Endothelial cell of umbilical vein (primary cell): ENCODE measurements around the gene NSG2. TPM values are rescaled to one million over a fixed set of nuclear protein-coding genes. Genes with fewer than 3 reads are reported as not detected.

Experiments used
- BruUV-seq: library from RNA; stranded (reverse); fragments of 400-500 nt; replicated peaks from 2 replicates; lab custom pipeline; 2021; lab: Mats Ljungman, UMichigan
- CTCF ChIA-PET: fragments of 300-600, 350-600 bp; sonication (Branson Sonifier 250); formaldehyde crosslinking; loops from one replicate; lab custom pipeline; 2021; ENCODE audit warnings: antibody characterized with exemption, inconsistent platforms; lab: Charles Lee
- POLR2A ChIA-PET: fragments of 300-600, 350-600 bp; sonication (Branson Sonifier 250); formaldehyde crosslinking; loops from one replicate; lab custom pipeline; 2021; ENCODE audit warnings: antibody characterized with exemption, inconsistent platforms; lab: Charles Lee
- DNase-seq: peaks from one replicate; pipeline ENCODE4 v3.0.0-alpha.2; 2011; ENCODE audit warnings: low read depth, low spot score
- FAIRE-seq: peaks from 2 replicates; lab custom pipeline; 2011; peaks lifted over from hg19 to GRCh38; lab: Jason Lieb, UNC
- H2AFZ ChIP-seq: 2 replicates; pipeline ENCODE4 v1.6.0; 2012; ENCODE audit warnings: low read depth, low read length, control low read depth, inconsistent platforms
- H3K27ac ChIP-seq: 2 replicates; pipeline ENCODE4 v1.5.1; 2011; ENCODE audit warnings: low read depth, mild to moderate bottlenecking, control low read depth, low read length, moderate library complexity; ENCODE audit not compliant: insufficient read depth
- H3K27me3 ChIP-seq, 2 experiments: 2 replicates each; pipeline versions ENCODE4 v1.6.0 to v1.6.1; 2011; ENCODE audit warnings: low read length in 2 of 2, mixed read lengths in 1 of 2; ENCODE audit not compliant: control insufficient read depth in 2 of 2, insufficient read depth in 2 of 2
- H3K36me3 ChIP-seq, 2 experiments: 2 replicates in 1 of 2; 3 replicates in 1 of 2; pipeline ENCODE4 v1.5.1; 2011; ENCODE audit warnings: low read length in 2 of 2, mild to moderate bottlenecking in 1 of 2, moderate library complexity in 1 of 2; ENCODE audit not compliant: control insufficient read depth in 2 of 2, insufficient read depth in 2 of 2; ENCODE audit errors: extremely low read depth in 1 of 2
- H3K4me1 ChIP-seq: 3 replicates; pipeline ENCODE4 v1.5.1; 2011; ENCODE audit warnings: mild to moderate bottlenecking, low read length; ENCODE audit not compliant: control insufficient read depth, insufficient read depth; ENCODE audit errors: extremely low read depth
- H3K4me2 ChIP-seq: 2 replicates; pipeline ENCODE4 v1.6.1; 2011; ENCODE audit warnings: low read length, control low read depth, mixed read lengths; ENCODE audit not compliant: insufficient read depth
- H3K4me3 ChIP-seq, 3 experiments: fragments of 200-600 bp in 1 of 3; sonication (generic), shearing (Covaris generic) in 1 of 3; replicated peaks in 1 of 3; 2 replicates each; pipeline ENCODE4 v1.5.1; 2011 to 2016; ENCODE audit warnings: control low read depth in 3 of 3, low read length in 3 of 3, mild to moderate bottlenecking in 2 of 3, inconsistent platforms in 1 of 3, low read depth in 1 of 3, moderate library complexity in 1 of 3; ENCODE audit not compliant: insufficient read depth in 1 of 3
- H3K79me2 ChIP-seq: 2 replicates; pipeline ENCODE4 v1.6.0; 2012; ENCODE audit warnings: low read length, inconsistent platforms; ENCODE audit not compliant: control insufficient read depth, insufficient read depth
- H3K9ac ChIP-seq: replicated peaks from 2 replicates; pipeline ENCODE3; 2011; ENCODE audit warnings: low read length, control low read depth; ENCODE audit not compliant: insufficient read depth; ENCODE audit errors: extremely low read depth
- H3K9me1 ChIP-seq: replicated peaks from 3 replicates; pipeline ENCODE4 v1.6.0; 2011; ENCODE audit warnings: mild to moderate bottlenecking, low read length; ENCODE audit not compliant: control insufficient read depth, insufficient read depth; ENCODE audit errors: extremely low read depth
- H3K9me3 ChIP-seq: replicated peaks from 2 replicates; pipeline ENCODE4 v1.5.1; 2012; ENCODE audit warnings: low read length, inconsistent platforms; ENCODE audit not compliant: control insufficient read depth, insufficient read depth
- H4K20me1 ChIP-seq: replicated peaks from 2 replicates; pipeline ENCODE3; 2011; ENCODE audit warnings: mild to moderate bottlenecking, low read length; ENCODE audit not compliant: control insufficient read depth, insufficient read depth; ENCODE audit errors: extremely low read depth
- EZH2 ChIP-seq: IDR thresholded peaks from 2 replicates; pipeline ENCODE4 v1.6.1; 2012; ENCODE audit warnings: borderline replicate concordance, low read depth, mild to moderate bottlenecking, moderate library complexity, low read length, inconsistent platforms; ENCODE audit not compliant: severe bottlenecking
- FOS ChIP-seq: IDR thresholded peaks from 2 replicates; pipeline ENCODE4 v1.6.1; 2011; ENCODE audit warnings: mild to moderate bottlenecking, low read length, moderate library complexity, borderline replicate concordance; ENCODE audit not compliant: insufficient read depth
- GATA2 ChIP-seq: IDR thresholded peaks from 2 replicates; pipeline ENCODE4 v1.7.0; 2011; ENCODE audit warnings: low read depth, mild to moderate bottlenecking, moderate library complexity, mixed read lengths, low read length; ENCODE audit not compliant: insufficient read length, insufficient read depth
- JUN ChIP-seq: IDR thresholded peaks from 2 replicates; pipeline ENCODE4 v1.6.1; 2011; ENCODE audit warnings: borderline replicate concordance, low read depth; ENCODE audit not compliant: insufficient read length, insufficient read depth
- MYC ChIP-seq: IDR thresholded peaks from one replicate; pipeline ENCODE4 v1.6.1; 2011; ENCODE audit warnings: mild to moderate bottlenecking, low read depth, low read length
- POLR2A ChIP-seq: IDR thresholded peaks from 2 replicates; pipeline ENCODE4 v1.6.1; 2012; ENCODE audit warnings: low read depth, mild to moderate bottlenecking, control low read depth, low read length
- POLR2AphosphoS5 ChIP-seq: IDR thresholded peaks from 2 replicates; pipeline ENCODE4 v1.6.1; 2012; ENCODE audit warnings: low read depth, mild to moderate bottlenecking, control low read depth, low read length, moderate library complexity; ENCODE audit not compliant: insufficient read depth
- dilution Hi-C: fragments of 300-500 bp; cut with MboI; formaldehyde crosslinking; loops from one replicate; pipeline ENCODE4 v1.15.0; 2019; ENCODE audit warnings: low sequenced_read_pairs; ENCODE audit not compliant: extremely low pct_ligation_motif_present
- intact Hi-C: fragments of 100-400 bp; cut with micrococcal nuclease; formaldehyde crosslinking; loops from one replicate; pipeline ENCODE4 v1.10.0; 2022
- polyA plus RNA-seq, 4 experiments: library from polyadenylated mRNA; depleted of rRNA in 3 of 4; stranded (reverse) in 3 of 4; unstranded in 1 of 4; fragments of >200 nt; gene quantifications; 2 replicates each; pipeline versions ENCODE4 v1.2.1 to v1.2.3, GENCODE V29; 2011 to 2012; ENCODE audit warnings: missing spikeins in 1 of 4
- total RNA-seq: library from RNA; stranded (reverse); gene quantifications from 2 replicates; pipeline ENCODE4 v1.2.3, GENCODE V29; 2021
- TF ChIP-seq, protein P1 (sequence below): IDR thresholded peaks from 2 replicates; pipeline ENCODE4 v1.6.1; 2011; ENCODE audit not compliant: insufficient read depth, insufficient read length
- TF ChIP-seq, protein P2 (sequence below), 2 donors: IDR thresholded peaks; 1 replicate in 1 of 2; 2 replicates in 1 of 2; pipeline ENCODE4 v1.5.1; 2011; ENCODE audit warnings: low read length in 2 of 2, mild to moderate bottlenecking in 2 of 2, moderate library complexity in 2 of 2, control low read depth in 1 of 2, inconsistent platforms in 1 of 2, low read depth in 1 of 2; ENCODE audit not compliant: insufficient read depth in 1 of 2; ENCODE audit errors: extremely low read depth in 1 of 2

The NSG2 gene
- total and polyA plus RNA-seq, 2 donors (not counting 3 experiments of a cell fraction or from before 2014, with no cell fraction given), result not detected

DNA sequence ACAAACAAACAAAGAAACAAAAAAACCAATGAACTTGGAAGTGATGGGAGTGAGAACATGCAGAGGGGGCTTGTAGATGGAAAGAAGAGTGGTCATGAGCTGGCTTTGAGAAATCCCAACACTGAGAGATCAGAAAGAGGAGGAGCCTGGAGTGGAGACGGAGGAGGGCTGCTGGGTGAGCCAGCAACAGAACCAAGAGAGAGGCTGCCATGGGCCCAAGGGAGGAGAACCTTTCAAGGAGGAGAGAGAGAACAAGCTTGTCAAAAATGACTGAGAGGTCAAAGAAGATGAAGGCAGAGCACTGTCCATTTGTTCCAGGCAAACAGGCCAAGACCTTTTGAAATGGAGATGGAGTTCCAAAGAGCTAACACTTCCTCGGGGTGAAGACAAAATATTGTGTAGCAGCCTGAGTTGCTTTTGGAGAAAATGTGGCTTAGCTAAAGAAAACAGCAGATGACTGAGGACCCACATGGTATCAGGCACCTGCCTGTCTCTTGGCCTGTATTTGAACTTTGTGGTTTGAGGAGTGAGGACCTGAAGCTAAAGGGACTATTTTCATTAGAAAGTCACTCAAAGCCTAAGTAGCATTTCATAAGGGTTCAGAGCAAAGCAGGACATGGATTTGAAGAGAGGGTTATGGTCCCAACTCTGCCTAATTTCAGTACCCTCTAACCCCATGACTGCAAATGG is 13.1 kb downstream of the NSG2 start:
- intact Hi-C loops, result no loop called here
- no peak overlapping the region for H3K27ac ChIP-seq
- no peaks in the 10 kb centered on the region for H3K9me3 ChIP-seq
- dilution Hi-C loops, result no loop called here
- no peaks in the 10 kb centered on the region for H3K27me3 ChIP-seq
- DNase-seq, result no peak
- H3K79me2 ChIP-seq, result no peaks in the 10 kb centered on the region
- TF ChIP-seq MYC (no peak), EZH2 (no peak), FOS (no peak), POLR2AphosphoS5 (no peak), POLR2A (no peak), JUN (no peak), GATA2 (no peak)
- TF ChIP-seq, protein P1, sequence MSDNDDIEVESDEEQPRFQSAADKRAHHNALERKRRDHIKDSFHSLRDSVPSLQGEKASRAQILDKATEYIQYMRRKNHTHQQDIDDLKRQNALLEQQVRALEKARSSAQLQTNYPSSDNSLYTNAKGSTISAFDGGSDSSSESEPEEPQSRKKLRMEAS, result no peak
- TF ChIP-seq, protein P2, sequence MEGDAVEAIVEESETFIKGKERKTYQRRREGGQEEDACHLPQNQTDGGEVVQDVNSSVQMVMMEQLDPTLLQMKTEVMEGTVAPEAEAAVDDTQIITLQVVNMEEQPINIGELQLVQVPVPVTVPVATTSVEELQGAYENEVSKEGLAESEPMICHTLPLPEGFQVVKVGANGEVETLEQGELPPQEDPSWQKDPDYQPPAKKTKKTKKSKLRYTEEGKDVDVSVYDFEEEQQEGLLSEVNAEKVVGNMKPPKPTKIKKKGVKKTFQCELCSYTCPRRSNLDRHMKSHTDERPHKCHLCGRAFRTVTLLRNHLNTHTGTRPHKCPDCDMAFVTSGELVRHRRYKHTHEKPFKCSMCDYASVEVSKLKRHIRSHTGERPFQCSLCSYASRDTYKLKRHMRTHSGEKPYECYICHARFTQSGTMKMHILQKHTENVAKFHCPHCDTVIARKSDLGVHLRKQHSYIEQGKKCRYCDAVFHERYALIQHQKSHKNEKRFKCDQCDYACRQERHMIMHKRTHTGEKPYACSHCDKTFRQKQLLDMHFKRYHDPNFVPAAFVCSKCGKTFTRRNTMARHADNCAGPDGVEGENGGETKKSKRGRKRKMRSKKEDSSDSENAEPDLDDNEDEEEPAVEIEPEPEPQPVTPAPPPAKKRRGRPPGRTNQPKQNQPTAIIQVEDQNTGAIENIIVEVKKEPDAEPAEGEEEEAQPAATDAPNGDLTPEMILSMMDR (IDR thresholded peaks at IDR 0.05; ENCODE audit: extremely low read depth in 1 of 2, insufficient read depth in 1 of 2, low read depth in 1 of 2, low read length in 2 of 2), result no peak
- H3K36me3 ChIP-seq, result no peaks in the 10 kb centered on the region
- no peak overlapping the region for H3K4me3 ChIP-seq
- no TSS peak for BruUV-seq
- H2AFZ ChIP-seq, result no peak overlapping the region
- H3K9me1 ChIP-seq, result no peaks in the 10 kb centered on the region
- CTCF ChIA-PET, result no interaction called here
- H3K9ac ChIP-seq, result no peak overlapping the region
- no peaks in the 10 kb centered on the region for H4K20me1 ChIP-seq
- H3K4me2 ChIP-seq, result no peak overlapping the region
- no peak for FAIRE-seq
- no peaks in the 10 kb centered on the region for H3K4me1 ChIP-seq
- POLR2A ChIA-PET, result no interaction called here
